B cell (primary cell): Measurements from ENCODE around the gene RPS26. TPM values are rescaled to one million over a fixed set of nuclear protein-coding genes. Genes with fewer than 3 reads are reported as not detected.

Source experiments
- ATAC-seq: fragments of 200-7000 bp; cut with Tn5 transposase; one replicate; pipeline ENCODE4 v1.10.0; 2021; ENCODE audit warnings: low read depth, mild to moderate bottlenecking, moderate number of reproducible peaks, moderate library complexity
- CTCF ChIA-PET: fragments of 350-600 bp; sonication (Branson Sonifier 250); formaldehyde crosslinking; loops from one replicate; lab custom pipeline; 2021; ENCODE audit warnings: antibody characterized with exemption, inconsistent platforms; lab: Charles Lee
- POLR2A ChIA-PET: fragments of 350-600 bp; sonication (Branson Sonifier 250); formaldehyde crosslinking; loops from one replicate; lab custom pipeline; 2021; ENCODE audit warnings: antibody characterized with exemption; lab: Charles Lee
- DNase-seq: peaks from one replicate; pipeline ENCODE4 v3.0.0; 2013
- H2AFZ ChIP-seq: 2 replicates; pipeline ENCODE4 v1.6.1; 2012; ENCODE audit warnings: mild to moderate bottlenecking, low read depth, low read length; ENCODE audit not compliant: insufficient read depth, poor library complexity, severe bottlenecking
- H3K27ac ChIP-seq, 2 donors: 1 replicate in 1 of 2; 2 replicates in 1 of 2; pipeline ENCODE4 v1.5.1; 2012 to 2013; ENCODE audit warnings: low read length in 2 of 2, mild to moderate bottlenecking in 2 of 2, moderate library complexity in 1 of 2
- H3K27me3 ChIP-seq, 4 experiments: fragments of 200-600 bp in 1 of 4; sonication (generic) in 1 of 4; replicated peaks in 1 of 4; 1 replicate in 2 of 4; 2 replicates in 2 of 4; pipeline versions ENCODE4 v1.6.1 to v1.7.0; 2013 to 2016; ENCODE audit warnings: low read length in 3 of 4, mild to moderate bottlenecking in 2 of 4, mixed read lengths in 1 of 4, moderate library complexity in 1 of 4; ENCODE audit not compliant: insufficient read depth in 4 of 4, control insufficient read depth in 3 of 4; ENCODE audit errors: control extremely low read depth in 1 of 4
- H3K36me3 ChIP-seq, 2 experiments: replicated peaks in 1 of 2; 1 replicate in 1 of 2; 2 replicates in 1 of 2; pipeline versions ENCODE4 v1.6.1 to v1.7.1; 2013; ENCODE audit warnings: low read length in 1 of 2; ENCODE audit not compliant: insufficient read depth in 2 of 2, control insufficient read depth in 1 of 2; ENCODE audit errors: control extremely low read depth in 1 of 2, extremely low read depth in 1 of 2
- H3K4me1 ChIP-seq, 2 donors: fragments of 200-600 bp in 1 of 2; sonication (generic) in 1 of 2; 1 replicate in 1 of 2; 2 replicates in 1 of 2; pipeline versions ENCODE4 v1.5.1 to v1.6.1; 2013 to 2017; ENCODE audit warnings: low read length in 2 of 2; ENCODE audit not compliant: control insufficient read depth in 2 of 2, insufficient read depth in 2 of 2
- H3K4me2 ChIP-seq: replicated peaks from 2 replicates; pipeline ENCODE3; 2012; ENCODE audit warnings: mild to moderate bottlenecking, low read depth, low read length; ENCODE audit not compliant: poor library complexity, severe bottlenecking
- H3K4me3 ChIP-seq, 5 experiments: fragments of 200-600 bp in 1 of 5; sonication (generic) in 1 of 5; 1 replicate in 3 of 5; 2 replicates in 2 of 5; pipeline versions ENCODE4 v1.5.1 to v1.7.0; 2011 to 2016; ENCODE audit warnings: low read length in 4 of 5, mild to moderate bottlenecking in 4 of 5, low read depth in 2 of 5, control low read depth in 1 of 5, moderate library complexity in 1 of 5; ENCODE audit not compliant: insufficient read depth in 1 of 5; ENCODE audit errors: control extremely low read depth in 1 of 5, extremely low read depth in 1 of 5
- H3K79me2 ChIP-seq: fragments of 200-600 bp; sonication (generic); one replicate; pipeline ENCODE4 v1.6.0; 2016; ENCODE audit warnings: low read length; ENCODE audit not compliant: control insufficient read depth, insufficient read depth
- H3K9ac ChIP-seq: fragments of 200-600 bp; sonication (generic); 2 replicates; pipeline ENCODE4 v1.6.1; 2017; ENCODE audit warnings: mild to moderate bottlenecking, low read length, moderate library complexity
- H3K9me3 ChIP-seq, 3 donors: one replicate each; pipeline versions ENCODE4 v1.6.1 to v1.7.1; 2013; ENCODE audit warnings: low read length in 2 of 3; ENCODE audit not compliant: control insufficient read depth in 2 of 3, insufficient read depth in 1 of 3; ENCODE audit errors: control extremely low read depth in 1 of 3
- H4K20me1 ChIP-seq: 2 replicates; pipeline ENCODE4 v1.6.0; 2012; ENCODE audit warnings: mild to moderate bottlenecking, low read length; ENCODE audit not compliant: insufficient read depth, control insufficient read depth, poor library complexity, severe bottlenecking
- H3K27ac Mint-ChIP-seq: one replicate; pipeline ENCODE4 v1.8.0; 2021; ENCODE audit warnings: mixed read lengths
- H3K27me3 Mint-ChIP-seq: one replicate; pipeline ENCODE4 v1.8.0; 2021; ENCODE audit warnings: mixed read lengths
- H3K4me1 Mint-ChIP-seq: one replicate; pipeline ENCODE4 v1.8.0; 2021; ENCODE audit warnings: mixed read lengths
- H3K4me3 Mint-ChIP-seq: one replicate; pipeline ENCODE4 v1.8.0; 2021; ENCODE audit warnings: mixed read lengths
- H3K9me3 Mint-ChIP-seq: one replicate; pipeline ENCODE4 v1.8.0; 2022; ENCODE audit warnings: mixed read lengths; ENCODE audit not compliant: insufficient read depth
- EZH2 ChIP-seq: IDR thresholded peaks from 2 replicates; pipeline ENCODE4 v1.6.1; 2012; ENCODE audit warnings: borderline replicate concordance, low read depth, mild to moderate bottlenecking, moderate library complexity, low read length; ENCODE audit not compliant: insufficient read depth, poor library complexity, severe bottlenecking
- WGBS: methylation state at CpG from one replicate; pipeline ENCODE4 v1.1.5; 2013; ENCODE audit warnings: missing lambda C conversion rate; ENCODE audit not compliant: insufficient coverage; 5-methylcytosine and 5-hydroxymethylcytosine counted together
- intact Hi-C: fragments of 100-400 bp; cut with micrococcal nuclease; formaldehyde crosslinking; loops from one replicate; pipeline ENCODE4 v1.10.0; 2022
- polyA plus RNA-seq: library from polyadenylated mRNA; depleted of rRNA; stranded (reverse); fragments of >200 nt; gene quantifications from 2 replicates; pipeline ENCODE4 v1.2.3, GENCODE V29; 2012
- total RNA-seq, 2 donors: library from RNA; stranded (reverse); fragments of 120-200 nt in 1 of 2; gene quantifications; 1 replicate in 1 of 2; 2 replicates in 1 of 2; pipeline versions ENCODE4 v1.2.3 to v1.2.4, GENCODE V29; 2013 to 2022
- TF ChIP-seq, protein P1 (sequence below): fragments of 200-600 bp; IDR thresholded peaks from one replicate; pipeline ENCODE4 v1.8.0; 2022; ENCODE audit warnings: antibody characterized with exemption, mild to moderate bottlenecking

The RPS26 gene
- total and polyA plus RNA-seq, 2 donors (not counting 1 experiment from before 2014, with no cell fraction given): 21.0 to 549 TPM

DNA sequence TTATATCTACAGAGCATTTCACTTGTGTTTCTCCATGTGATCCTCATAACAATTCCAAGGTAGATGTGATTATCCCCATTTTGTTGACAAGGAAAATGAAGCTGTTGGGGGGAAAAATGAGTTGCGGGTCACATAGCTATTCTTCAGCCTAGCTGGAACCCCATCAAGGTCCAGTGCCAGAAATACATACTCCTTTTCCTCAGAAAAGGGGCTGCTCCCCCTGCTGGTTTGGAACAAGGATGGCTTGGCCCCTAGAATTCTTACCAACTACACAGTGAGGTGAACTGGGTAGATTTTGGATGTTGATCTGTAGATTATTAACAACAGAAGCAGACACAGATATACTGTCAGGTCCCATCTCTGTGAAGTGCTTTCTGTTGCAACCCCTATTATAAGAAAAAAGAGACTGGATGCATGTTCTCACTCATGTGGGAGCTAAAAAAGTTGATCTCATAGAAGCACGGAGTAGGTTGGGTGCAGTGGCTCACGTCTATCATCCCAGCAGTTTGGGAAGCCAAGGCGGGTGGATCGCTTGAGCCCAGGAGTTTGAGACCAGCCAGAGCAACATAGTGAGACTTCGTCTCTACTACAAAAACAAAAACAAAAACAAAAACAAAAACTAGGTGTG, 11.9 kb upstream of the RPS26 start:
- no peak overlapping the region for H3K4me3 ChIP-seq
- DNase-seq: peak; percentile 56
- no peak overlapping the region for H3K9ac ChIP-seq
- ATAC-seq: peak; percentile 51
- no peaks in the 10 kb centered on the region for H3K9me3 Mint-ChIP-seq
- H3K9me3 ChIP-seq: no peaks in the 10 kb centered on the region
- no peaks in the 10 kb centered on the region for H3K4me1 Mint-ChIP-seq
- no peaks in the 10 kb centered on the region for H3K36me3 ChIP-seq
- H3K27me3 ChIP-seq: no peaks in the 10 kb centered on the region
- H2AFZ ChIP-seq: no peak overlapping the region
- H3K27me3 Mint-ChIP-seq: no peaks in the 10 kb centered on the region
- 93% methylated on average over 6 of the region's 6 CpGs for WGBS
- H3K27ac ChIP-seq: no peak overlapping the region
- TF ChIP-seq, protein P1, sequence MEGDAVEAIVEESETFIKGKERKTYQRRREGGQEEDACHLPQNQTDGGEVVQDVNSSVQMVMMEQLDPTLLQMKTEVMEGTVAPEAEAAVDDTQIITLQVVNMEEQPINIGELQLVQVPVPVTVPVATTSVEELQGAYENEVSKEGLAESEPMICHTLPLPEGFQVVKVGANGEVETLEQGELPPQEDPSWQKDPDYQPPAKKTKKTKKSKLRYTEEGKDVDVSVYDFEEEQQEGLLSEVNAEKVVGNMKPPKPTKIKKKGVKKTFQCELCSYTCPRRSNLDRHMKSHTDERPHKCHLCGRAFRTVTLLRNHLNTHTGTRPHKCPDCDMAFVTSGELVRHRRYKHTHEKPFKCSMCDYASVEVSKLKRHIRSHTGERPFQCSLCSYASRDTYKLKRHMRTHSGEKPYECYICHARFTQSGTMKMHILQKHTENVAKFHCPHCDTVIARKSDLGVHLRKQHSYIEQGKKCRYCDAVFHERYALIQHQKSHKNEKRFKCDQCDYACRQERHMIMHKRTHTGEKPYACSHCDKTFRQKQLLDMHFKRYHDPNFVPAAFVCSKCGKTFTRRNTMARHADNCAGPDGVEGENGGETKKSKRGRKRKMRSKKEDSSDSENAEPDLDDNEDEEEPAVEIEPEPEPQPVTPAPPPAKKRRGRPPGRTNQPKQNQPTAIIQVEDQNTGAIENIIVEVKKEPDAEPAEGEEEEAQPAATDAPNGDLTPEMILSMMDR: peak; percentile 71
- no peak for TF ChIP-seq EZH2
- H3K27ac Mint-ChIP-seq: no peak overlapping the region
- POLR2A ChIA-PET: no interaction called here
- H3K4me2 ChIP-seq: no peak overlapping the region
- no peaks in the 10 kb centered on the region for H3K4me1 ChIP-seq
- H3K4me3 Mint-ChIP-seq: no peak overlapping the region
- H4K20me1 ChIP-seq: no peaks in the 10 kb centered on the region
- intact Hi-C loops: loop anchor here (1.0 kb wide), 2 partner anchors 33 to 290 kb away; no protein-coding TSS in a partner anchor
- CTCF ChIA-PET: interaction anchor here (0.6 to 2.4 kb wide), 21 partner anchors 11 to 312 kb away, joined by 3 to 43 read pairs (median 4); partner anchors contain the start of genes ORMDL2, RAB5B, SARNP and SUOX
- no peaks in the 10 kb centered on the region for H3K79me2 ChIP-seq

DNA sequence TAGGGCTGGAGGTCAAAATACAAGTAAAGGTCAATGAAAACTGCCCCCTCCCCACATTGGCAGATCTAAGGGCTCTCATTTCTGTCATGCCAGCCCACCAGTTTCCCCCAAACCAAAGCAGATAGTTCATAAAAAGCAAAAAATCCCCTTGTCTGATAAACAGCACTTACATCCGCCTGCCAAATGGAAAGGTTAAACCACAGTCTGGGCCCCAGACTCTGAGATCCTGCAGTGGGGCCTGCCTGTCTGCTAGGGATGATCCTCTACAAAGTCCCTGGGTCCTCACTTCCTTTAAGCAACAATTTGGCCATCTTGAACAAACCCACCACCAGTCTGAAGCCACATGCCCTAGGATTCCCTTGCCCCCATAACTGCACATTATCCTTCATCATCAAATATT, 9.7 kb upstream of the RPS26 start:
- TF ChIP-seq, protein P1: no peak
- no peak for TF ChIP-seq EZH2
- Mint-ChIP-seq H3K4me1 (no peaks in the 10 kb centered on the region), H3K27ac (no peak overlapping the region), H3K27me3 (no peaks in the 10 kb centered on the region), H3K4me3 (no peak overlapping the region), H3K9me3 (no peaks in the 10 kb centered on the region)
- Histone ChIP-seq H3K27ac (no peak overlapping the region), H3K4me3 (no peak overlapping the region), H3K4me1 (no peaks in the 10 kb centered on the region), H3K79me2 (no peaks in the 10 kb centered on the region), H3K36me3 (peaks cover 0 to 2% of the 10 kb centered on the region in 2 experiments), H3K9ac (no peak overlapping the region), H3K4me2 (no peak overlapping the region), H4K20me1 (no peaks in the 10 kb centered on the region), H3K27me3 (no peaks in the 10 kb centered on the region), H2AFZ (no peak overlapping the region), H3K9me3 (no peaks in the 10 kb centered on the region)
- ATAC-seq (no peak), DNase-seq (no peak)
- intact Hi-C loops: no loop called here
- 67% methylated on average over 1 of the region's 1 CpG for WGBS
- CTCF ChIA-PET: interaction anchor here (1.6 kb wide), 1 partner anchor 36 kb away, joined by 4 read pairs; no protein-coding TSS in a partner anchor
- POLR2A ChIA-PET: no interaction called here
